OCI-LY7 (cell line): Measurements from ENCODE around the gene EXTL2.
"Not testable (repeated sequence)": the region's sequence is repeated elsewhere in the genome, so short reads cannot be mapped to it uniquely, and the experiment has no call there.

Source experiments
- CTCF ChIP-seq: fragments of 200-600 bp; sonication (generic); conservative IDR thresholded peaks from 2 replicates; pipeline ENCODE4 v1.5.1; 2014; ENCODE audit warnings: mild to moderate bottlenecking, antibody characterized with exemption, low read length, moderate library complexity, mixed read lengths
- EZH2phosphoT487 ChIP-seq: fragments of 200-600 bp; sonication (generic); IDR thresholded peaks from 2 replicates; pipeline ENCODE4 v1.6.1; 2018; ENCODE audit warnings: low read depth, borderline replicate concordance, mild to moderate bottlenecking, mixed run types, antibody characterized with exemption, low read length, moderate library complexity, mixed read lengths

DNA sequence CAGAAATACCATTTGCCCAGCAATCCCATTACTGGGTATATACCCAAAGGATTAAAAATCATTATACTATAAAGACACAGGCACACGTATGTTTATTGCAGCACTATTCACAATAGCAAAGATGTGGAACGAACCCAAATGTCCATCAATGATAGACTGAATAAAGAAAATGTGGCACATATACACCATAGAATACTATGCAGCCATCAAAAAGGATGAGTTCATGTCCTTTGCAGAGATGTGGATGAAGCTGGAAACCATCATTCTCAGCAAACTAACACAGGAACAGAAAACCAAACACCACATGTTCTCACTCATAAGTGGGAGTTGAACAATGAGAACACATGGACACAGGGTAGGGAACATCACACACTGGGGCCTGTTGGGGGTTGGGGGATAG lies 69.0 kb downstream of the EXTL2 start:
- not testable (repeated sequence) for TF ChIP-seq EZH2phosphoT487, CTCF
